Activated CD4-positive, alpha-beta memory T cell treated with anti-CD3 and anti-CD28 coated beads for 36 hours (primary cell): Measurements from ENCODE around the gene PAK1IP1. TPM values are rescaled to one million over a fixed set of nuclear protein-coding genes. Genes with fewer than 3 reads are reported as not detected.
"Not testable (repeated sequence)": the region's sequence is repeated elsewhere in the genome, so short reads cannot be mapped to it uniquely, and the experiment has no call there.

ENCODE experiments used
- CTCF ChIA-PET: fragments of 350-600 bp; sonication (Branson Sonifier 250); formaldehyde crosslinking; loops from one replicate; lab custom pipeline; 2021; ENCODE audit warnings: antibody characterized with exemption, inconsistent platforms; lab: Charles Lee
- POLR2A ChIA-PET: fragments of 350-600 bp; sonication (Branson Sonifier 250); formaldehyde crosslinking; loops from one replicate; lab custom pipeline; 2021; ENCODE audit warnings: antibody characterized with exemption; lab: Charles Lee
- DNase-seq: peaks from one replicate; pipeline ENCODE4 v3.0.0-alpha.2; 2020
- H3K27ac Mint-ChIP-seq: one replicate; pipeline ENCODE4 v1.8.0; 2021; ENCODE audit warnings: mixed read lengths
- H3K27me3 Mint-ChIP-seq: one replicate; pipeline ENCODE4 v1.8.0; 2021; ENCODE audit warnings: mixed read lengths
- H3K36me3 Mint-ChIP-seq: one replicate; pipeline ENCODE4 v1.8.0; 2021; ENCODE audit warnings: mixed read lengths
- H3K4me1 Mint-ChIP-seq: one replicate; pipeline ENCODE4 v1.8.0; 2021; ENCODE audit warnings: low read depth, mixed read lengths
- H3K4me3 Mint-ChIP-seq: one replicate; pipeline ENCODE4 v1.8.0; 2021; ENCODE audit warnings: mild to moderate bottlenecking, mixed read lengths
- H3K9me3 Mint-ChIP-seq: one replicate; pipeline ENCODE4 v1.8.0; 2021; ENCODE audit warnings: mixed read lengths
- intact Hi-C: fragments of 100-400 bp; cut with micrococcal nuclease; formaldehyde crosslinking; loops from one replicate; pipeline ENCODE4 v1.15.1; 2023
- total RNA-seq, 2 experiments: library from RNA; stranded (reverse); gene quantifications; one replicate each; pipeline ENCODE4 v1.2.3, GENCODE V29; 2021

The PAK1IP1 gene, protein sequence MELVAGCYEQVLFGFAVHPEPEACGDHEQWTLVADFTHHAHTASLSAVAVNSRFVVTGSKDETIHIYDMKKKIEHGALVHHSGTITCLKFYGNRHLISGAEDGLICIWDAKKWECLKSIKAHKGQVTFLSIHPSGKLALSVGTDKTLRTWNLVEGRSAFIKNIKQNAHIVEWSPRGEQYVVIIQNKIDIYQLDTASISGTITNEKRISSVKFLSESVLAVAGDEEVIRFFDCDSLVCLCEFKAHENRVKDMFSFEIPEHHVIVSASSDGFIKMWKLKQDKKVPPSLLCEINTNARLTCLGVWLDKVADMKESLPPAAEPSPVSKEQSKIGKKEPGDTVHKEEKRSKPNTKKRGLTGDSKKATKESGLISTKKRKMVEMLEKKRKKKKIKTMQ
- 10 to 100 TPM; 28.2 to 32.8 TPM for total RNA-seq

GRCh38 chr6:10694302-10695085 lies at the start of gene PAK1IP1, which contains the start of gene C6orf52:
Gene PAK1IP1 (plus strand): TSS chr6:10694972. CDS start chr6:10694986, 14 bp downstream.
Gene C6orf52 (minus strand): TSS chr6:10694616. CDS start chr6:10687550, 7,066 bp downstream.
- Mint-ChIP-seq H3K27ac (peak within 1 kb of the TSS; percentile 99), H3K27me3 (no peaks in the 10 kb centered on the region), H3K36me3 (peaks cover 23% of the 10 kb centered on the region), H3K9me3 (no peaks in the 10 kb centered on the region), H3K4me3 (peak within 1 kb of the TSS; percentile 93), H3K4me1 (peaks cover 32% of the 10 kb centered on the region)
- intact Hi-C loops = loop anchor here (1.0 to 5.0 kb wide), 7 partner anchors 29 to 399 kb away; partner anchors contain the start of genes MAK, SMIM13, TMEM14B and TMEM14C
- CTCF ChIA-PET = interaction anchor here (0.9 to 2.1 kb wide), 6 partner anchors 10 to 216 kb away, joined by 3 to 15 read pairs (median 5); no protein-coding TSS in a partner anchor
- peak; percentile 95 for DNase-seq
- POLR2A ChIA-PET = interaction anchor here (0.6 to 2.3 kb wide), 7 partner anchors 25 to 166 kb away, joined by 3 to 31 read pairs (median 5); partner anchors contain the start of genes MAK, TMEM14B and TMEM14C

GRCh38 chr6:10655508-10656055 lies 39.2 kb upstream of the PAK1IP1 start:
- CTCF ChIA-PET = interaction anchor here (0.7 kb wide), 1 partner anchor 147 kb away, joined by 3 read pairs; no protein-coding TSS in a partner anchor
- Mint-ChIP-seq H3K4me3 (no peak overlapping the region), H3K4me1 (peaks cover 9% of the 10 kb centered on the region), H3K9me3 (no peaks in the 10 kb centered on the region), H3K27me3 (peaks cover 11% of the 10 kb centered on the region), H3K27ac (no peak overlapping the region), H3K36me3 (no peaks in the 10 kb centered on the region)
- POLR2A ChIA-PET = no interaction called here
- intact Hi-C loops = no loop called here
- DNase-seq = peak; percentile 34

DNA sequence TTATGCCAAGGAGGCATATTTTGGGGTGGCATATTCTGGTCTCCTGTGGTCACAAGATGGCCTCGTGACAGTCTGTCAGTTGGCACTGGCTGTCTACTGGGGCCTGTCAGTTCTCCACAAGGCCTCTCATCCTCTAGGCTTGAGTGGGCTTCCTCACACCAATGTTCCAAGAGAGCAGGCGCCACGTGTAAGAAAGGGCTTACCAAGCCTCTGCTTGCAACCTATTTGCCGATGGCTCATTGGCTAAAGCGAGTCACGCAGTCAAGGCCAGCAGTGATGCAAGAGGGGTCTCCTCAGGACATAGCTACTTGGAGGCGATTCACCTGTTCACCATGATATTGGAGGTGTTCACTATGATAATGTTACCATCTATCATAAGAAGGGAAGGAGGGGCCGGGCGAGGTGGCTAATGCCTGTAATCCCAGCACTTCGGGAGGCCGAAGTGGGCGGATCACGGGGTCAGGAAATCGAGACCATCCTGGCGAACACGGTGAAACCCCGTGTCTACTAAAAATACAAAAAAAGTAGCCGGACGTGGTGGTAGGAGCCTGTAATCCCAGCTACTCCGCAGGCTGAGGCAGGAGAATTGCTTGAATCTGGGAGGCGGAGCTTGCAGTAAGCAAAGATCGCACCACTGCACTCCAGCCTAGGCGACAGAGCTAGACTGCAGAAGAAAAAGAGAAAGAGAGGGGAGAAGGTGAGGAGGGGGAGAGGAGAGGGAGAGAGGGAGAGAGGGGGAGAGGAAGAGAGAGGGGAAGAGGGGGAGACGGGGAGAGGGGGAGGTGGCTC lies 35.7 kb upstream of the PAK1IP1 start:
- Mint-ChIP-seq H3K9me3 (no peaks in the 10 kb centered on the region), H3K27me3 (peaks cover 8% of the 10 kb centered on the region), H3K36me3 (no peaks in the 10 kb centered on the region), H3K27ac (no peak overlapping the region), H3K4me3 (peak overlapping the region; percentile 56), H3K4me1 (peaks cover 9% of the 10 kb centered on the region)
- intact Hi-C loops = no loop called here
- ChIA-PET POLR2A (no interaction called here), CTCF (interaction anchor here (1.2 kb wide), 1 partner anchor 180 kb away, joined by 3 read pairs; no protein-coding TSS in a partner anchor)
- DNase-seq = no peak

- CTCF ChIA-PET = interaction anchor here (1.2 kb wide), 1 partner anchor 181 kb away, joined by 3 read pairs; no protein-coding TSS in a partner anchor
- Mint-ChIP-seq H3K4me3 (peak overlapping the region; percentile 13), H3K27me3 (peaks cover 7% of the 10 kb centered on the region), H3K36me3 (no peaks in the 10 kb centered on the region), H3K27ac (no peak overlapping the region), H3K4me1 (peaks cover 9% of the 10 kb centered on the region), H3K9me3 (no peaks in the 10 kb centered on the region)
- intact Hi-C loops = no loop called here
- DNase-seq = peak; percentile 15
- POLR2A ChIA-PET = no interaction called here
Observed at GRCh38 chr6:10659699-10660348, 34.9 kb upstream of the PAK1IP1 start.

DNA sequence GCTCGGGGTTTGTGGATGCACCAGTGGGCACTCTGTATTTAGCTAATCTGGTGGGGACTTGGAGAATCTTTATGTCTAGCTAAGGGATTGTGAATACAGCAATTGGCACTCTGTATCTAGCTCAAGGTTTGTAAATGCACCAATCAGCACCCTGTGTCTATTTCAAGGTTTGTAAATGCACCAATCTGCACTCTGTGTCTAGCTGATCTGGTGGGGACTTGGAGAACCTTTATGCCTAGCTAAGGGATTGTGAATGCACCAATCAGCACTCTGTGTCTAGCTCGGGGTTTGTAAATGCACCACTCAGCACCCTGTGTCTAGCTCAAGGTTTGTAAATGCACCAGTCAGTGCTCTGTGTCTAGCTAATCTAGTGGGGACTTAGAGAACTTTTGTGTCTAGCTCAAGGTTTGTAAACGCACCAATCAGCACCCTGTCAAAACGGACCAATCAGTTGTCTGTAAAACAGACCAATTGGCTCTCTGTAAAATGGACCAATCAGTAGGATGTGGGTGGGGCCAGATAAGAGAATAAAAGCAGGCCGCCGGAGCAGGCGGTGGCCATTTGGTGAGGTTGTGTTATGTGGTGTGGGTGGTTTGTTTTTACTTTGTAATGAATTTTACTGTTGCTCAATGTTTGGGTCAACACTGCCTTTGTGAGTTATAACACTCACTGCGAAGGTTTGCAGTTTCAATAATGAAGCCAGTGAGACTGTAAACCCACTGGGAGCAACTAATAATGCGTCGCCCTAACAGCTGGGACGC lies 34.2 kb upstream of the PAK1IP1 start:
- H3K36me3 Mint-ChIP-seq, POLR2A ChIA-PET, H3K27ac Mint-ChIP-seq, H3K27me3 Mint-ChIP-seq, H3K4me1 Mint-ChIP-seq, intact Hi-C loops, H3K9me3 Mint-ChIP-seq, DNase-seq: not testable (repeated sequence)
- CTCF ChIA-PET = interaction anchor here (1.2 kb wide), 1 partner anchor 182 kb away, joined by 3 read pairs; no protein-coding TSS in a partner anchor
- peak overlapping the region; percentile 13 for H3K4me3 Mint-ChIP-seq

DNA sequence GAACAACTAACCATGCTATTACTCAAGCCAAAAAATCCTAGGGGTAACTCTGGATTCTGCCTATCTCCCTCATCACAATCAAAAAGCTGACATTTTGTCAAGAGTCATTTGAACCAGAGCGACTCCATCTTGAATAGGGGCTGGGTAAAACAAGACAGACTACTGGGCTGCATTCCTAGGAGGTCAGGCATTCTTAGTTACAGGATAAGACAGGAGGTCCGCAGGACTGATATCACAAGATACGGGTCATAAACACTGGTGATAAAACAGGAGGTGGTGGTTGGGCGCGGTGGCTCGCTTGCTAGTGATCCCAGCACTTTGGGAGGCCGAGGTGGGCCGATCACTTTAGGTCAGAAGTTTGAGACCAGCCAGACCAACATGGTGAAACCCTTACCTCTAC lies 32.6 kb upstream of the PAK1IP1 start:
- H3K4me1 Mint-ChIP-seq = no peaks in the 10 kb centered on the region
- POLR2A ChIA-PET = no interaction called here
- CTCF ChIA-PET = no interaction called here
- intact Hi-C loops = no loop called here
- H3K27ac Mint-ChIP-seq = no peak overlapping the region
- H3K27me3 Mint-ChIP-seq = peaks cover 8% of the 10 kb centered on the region
- H3K36me3 Mint-ChIP-seq = no peaks in the 10 kb centered on the region
- no peak for DNase-seq
- no peak overlapping the region for H3K4me3 Mint-ChIP-seq
- H3K9me3 Mint-ChIP-seq = no peaks in the 10 kb centered on the region

- Mint-ChIP-seq H3K27ac (no peak overlapping the region), H3K4me3 (no peak overlapping the region), H3K4me1 (no peaks in the 10 kb centered on the region), H3K36me3 (no peaks in the 10 kb centered on the region), H3K27me3 (peaks cover 12% of the 10 kb centered on the region), H3K9me3 (no peaks in the 10 kb centered on the region)
- CTCF ChIA-PET = no interaction called here
- POLR2A ChIA-PET = no interaction called here
- DNase-seq = no peak
- intact Hi-C loops = no loop called here
Observed at GRCh38 chr6:10662742-10663141, 32.0 kb upstream of the PAK1IP1 start.

DNA sequence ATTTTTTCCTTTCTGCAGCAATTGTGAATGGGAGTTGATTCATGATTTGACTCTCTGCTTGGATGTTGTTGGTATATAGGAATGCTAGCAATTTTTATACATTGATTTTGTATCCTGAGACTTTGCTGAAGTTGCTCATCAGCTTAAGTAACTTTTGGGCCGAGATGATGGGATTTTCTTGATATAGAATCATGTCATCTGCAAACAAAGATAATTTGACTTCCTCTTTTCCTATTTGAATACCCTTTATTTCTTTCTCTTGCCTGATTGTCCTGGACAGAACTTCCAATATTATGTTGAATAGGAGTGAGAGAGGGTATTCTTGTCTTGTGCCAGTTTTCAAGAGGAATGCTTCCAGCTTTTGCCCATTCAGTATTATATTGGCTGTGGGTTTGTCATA lies 29.2 kb upstream of the PAK1IP1 start:
- H3K27ac Mint-ChIP-seq, DNase-seq, H3K9me3 Mint-ChIP-seq, CTCF ChIA-PET, H3K4me1 Mint-ChIP-seq, intact Hi-C loops, POLR2A ChIA-PET, H3K36me3 Mint-ChIP-seq, H3K4me3 Mint-ChIP-seq: not testable (repeated sequence)
- peaks cover 12% of the 10 kb centered on the region for H3K27me3 Mint-ChIP-seq

GRCh38 chr6:10668126-10668917 lies 26.4 kb upstream of the PAK1IP1 start:
- H3K4me1 Mint-ChIP-seq = no peaks in the 10 kb centered on the region

GRCh38 chr6:10676403-10676802 lies 18.4 kb upstream of the PAK1IP1 start:
- intact Hi-C loops = no loop called here
- ChIA-PET CTCF (no interaction called here), POLR2A (no interaction called here)
- Mint-ChIP-seq H3K4me3 (no peak overlapping the region), H3K27me3 (no peaks in the 10 kb centered on the region), H3K27ac (no peak overlapping the region), H3K4me1 (no peaks in the 10 kb centered on the region), H3K36me3 (no peaks in the 10 kb centered on the region), H3K9me3 (no peaks in the 10 kb centered on the region)
- DNase-seq = no peak

More at GRCh38 chr6:10668126-10668917, 26.4 kb upstream of the PAK1IP1 start:
- POLR2A ChIA-PET = no interaction called here
- Mint-ChIP-seq H3K4me3 (no peak overlapping the region), H3K9me3 (no peaks in the 10 kb centered on the region), H3K27me3 (peaks cover 12% of the 10 kb centered on the region), H3K36me3 (no peaks in the 10 kb centered on the region), H3K27ac (no peak overlapping the region)
- CTCF ChIA-PET = interaction anchor here (0.6 to 0.7 kb wide), 2 partner anchors 25 to 60 kb away, joined by 3 read pairs; no protein-coding TSS in a partner anchor
- no peak for DNase-seq
- intact Hi-C loops = no loop called here
